GM10847 (cell line): ENCODE data around the gene FGGY.

ENCODE experiments used
- POLR2A ChIP-seq: IDR thresholded peaks from 2 replicates; pipeline ENCODE4 v1.6.1; 2011; ENCODE audit not compliant: insufficient read length; ENCODE audit errors: extremely low read depth

The FGGY gene

DNA sequence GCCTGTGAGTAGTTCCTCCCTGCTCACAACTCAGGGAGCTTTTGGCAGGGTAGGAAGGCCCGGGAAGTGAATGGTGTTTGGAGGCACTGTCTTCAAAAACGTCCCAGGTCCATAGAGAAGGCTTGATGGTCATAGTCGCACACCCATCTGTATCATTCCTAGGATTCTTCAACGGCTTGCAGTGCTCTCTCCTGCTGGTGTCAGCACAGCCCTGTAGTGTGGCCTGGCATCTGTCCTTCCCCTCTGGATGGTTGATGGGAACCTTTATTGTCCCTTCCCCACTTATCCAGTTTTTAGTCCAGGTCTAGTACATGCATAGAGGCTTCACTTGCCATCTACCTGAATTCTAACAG is 375.0 kb downstream of the FGGY start:
- no peak for TF ChIP-seq POLR2A

DNA sequence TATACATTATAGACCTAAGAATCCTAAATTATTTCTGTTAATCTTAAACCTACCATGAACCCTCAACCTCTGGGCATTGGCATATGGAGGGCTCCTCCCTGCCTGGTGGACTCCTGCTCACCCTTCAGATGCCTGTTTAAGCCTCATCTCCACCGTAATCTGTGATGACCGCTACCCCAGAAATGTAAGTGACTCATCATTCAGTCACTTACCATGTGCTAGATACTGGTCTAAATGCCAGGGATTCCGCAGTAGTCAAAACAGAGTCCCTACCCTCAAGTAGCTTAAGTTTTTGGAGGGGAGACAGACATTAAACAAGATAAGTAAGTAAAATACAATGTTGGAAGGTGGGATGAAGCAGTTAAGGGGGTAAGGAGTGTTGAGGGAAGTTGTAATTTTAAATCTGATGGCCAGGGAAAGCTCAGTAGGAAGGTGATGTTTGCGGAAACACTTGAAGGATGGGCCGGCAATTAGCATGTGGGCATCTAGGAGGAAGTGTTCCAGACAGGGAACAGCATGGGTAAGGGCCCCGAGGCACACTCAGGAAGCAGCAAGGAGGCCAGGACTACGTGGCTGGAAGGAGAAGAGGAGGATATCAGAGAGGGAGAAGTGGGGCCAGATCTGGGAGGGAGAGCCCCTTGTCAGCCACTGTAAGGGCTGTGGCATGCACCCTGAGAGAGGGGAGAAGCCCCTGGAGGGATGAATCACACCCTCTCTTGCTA is 376.1 kb downstream of the FGGY start:
- no peak for TF ChIP-seq POLR2A

DNA sequence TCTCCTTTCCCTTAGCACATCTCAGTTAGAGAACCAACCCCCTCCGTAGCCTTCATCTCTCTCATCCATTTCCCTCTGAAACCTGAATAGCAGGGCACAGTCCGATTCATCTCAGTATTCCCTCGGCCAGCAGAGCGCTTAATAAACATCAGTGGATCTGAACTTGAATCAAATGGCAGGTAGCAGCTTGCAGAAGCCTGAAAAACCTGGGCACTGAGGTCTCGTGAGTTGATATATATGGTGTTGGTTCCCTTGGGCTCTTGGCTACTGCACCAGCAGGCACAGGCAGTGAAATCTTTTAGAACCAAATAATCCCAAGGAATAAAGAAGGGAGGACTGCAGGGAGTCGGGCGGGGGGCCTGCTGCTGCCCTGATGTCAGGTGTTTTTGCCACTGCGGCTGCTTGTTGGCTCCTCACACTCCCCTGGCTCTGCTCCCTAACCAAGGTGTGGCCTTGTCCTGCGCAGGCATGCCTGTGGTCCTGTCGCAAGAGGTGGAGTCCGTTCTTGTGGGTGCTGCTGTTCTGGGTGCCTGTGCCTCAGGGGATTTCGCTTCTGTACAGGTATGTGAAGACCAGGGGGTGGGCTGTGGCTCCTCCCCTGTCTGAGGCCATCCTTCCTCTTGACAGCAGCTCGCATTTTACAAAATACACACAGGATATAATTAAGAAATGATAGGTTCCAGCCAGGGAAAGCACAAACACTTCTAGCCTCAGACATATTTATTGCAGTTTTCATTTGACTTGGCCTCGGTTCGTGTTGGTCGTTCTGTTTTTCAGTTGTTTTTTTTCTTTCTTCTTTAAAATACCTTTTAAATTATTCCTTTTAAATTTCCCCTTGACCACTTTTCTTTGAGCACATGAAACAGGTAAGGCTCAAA is 376.9 kb downstream of the FGGY start:
- TF ChIP-seq POLR2A: no peak

DNA sequence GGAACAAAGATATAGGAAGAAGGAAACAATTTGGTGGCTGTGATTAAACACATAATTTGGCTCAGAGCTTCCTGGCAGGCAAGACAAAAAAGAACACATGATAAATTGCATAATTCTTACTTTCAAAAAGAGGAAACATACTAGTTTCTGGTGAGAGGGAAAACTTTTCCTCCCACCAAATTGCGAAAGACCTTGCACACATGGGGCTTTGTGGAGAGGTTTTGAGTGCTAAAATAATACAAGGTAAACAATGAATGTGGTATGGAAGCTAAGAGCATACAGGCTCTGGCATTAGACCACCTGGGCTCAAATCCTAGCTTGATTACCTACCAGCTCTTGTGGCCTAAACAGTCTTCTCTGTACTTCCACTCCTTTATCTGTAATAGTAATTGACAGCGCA is 377.7 kb downstream of the FGGY start:
- no peak for TF ChIP-seq POLR2A

DNA sequence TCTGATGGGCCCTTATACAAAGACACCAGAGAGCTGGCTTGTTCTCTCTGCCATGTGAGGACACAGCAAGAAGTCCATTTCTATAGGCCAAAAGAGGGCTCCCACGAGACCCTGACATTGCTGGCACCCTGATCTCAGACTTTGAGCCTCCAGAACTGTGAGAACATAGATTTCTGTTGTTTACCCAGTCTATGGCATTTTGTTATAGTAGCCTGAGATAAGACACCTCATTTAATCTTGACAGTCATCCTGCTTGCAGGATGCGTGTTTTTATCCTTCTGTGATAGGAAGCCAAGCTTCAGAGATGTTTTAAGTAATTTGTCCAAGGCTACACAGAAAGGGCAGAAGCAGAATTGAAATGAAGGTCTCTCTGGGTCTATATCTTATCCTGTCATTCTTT is 379.0 kb downstream of the FGGY start:
- no peak for TF ChIP-seq POLR2A

DNA sequence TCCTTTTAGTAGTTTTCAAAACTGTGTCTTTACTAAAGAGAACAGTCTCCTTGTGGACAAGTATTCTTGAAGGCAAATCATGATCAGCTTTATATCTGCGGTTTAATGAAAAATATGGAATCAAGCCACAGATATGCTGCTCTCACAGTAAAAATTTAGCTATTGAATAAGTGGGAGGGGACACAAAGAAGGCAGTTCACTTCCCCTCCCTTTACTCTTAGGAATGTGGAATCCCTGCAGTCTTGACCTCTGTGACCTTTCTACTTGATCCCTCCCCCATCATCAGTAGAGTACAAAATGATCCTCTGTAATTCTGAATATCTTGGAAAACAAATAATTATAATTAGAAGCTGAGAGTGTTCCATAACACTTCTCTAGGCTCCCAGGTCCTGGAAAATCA is 381.1 kb downstream of the FGGY start:
- no peak for TF ChIP-seq POLR2A

DNA sequence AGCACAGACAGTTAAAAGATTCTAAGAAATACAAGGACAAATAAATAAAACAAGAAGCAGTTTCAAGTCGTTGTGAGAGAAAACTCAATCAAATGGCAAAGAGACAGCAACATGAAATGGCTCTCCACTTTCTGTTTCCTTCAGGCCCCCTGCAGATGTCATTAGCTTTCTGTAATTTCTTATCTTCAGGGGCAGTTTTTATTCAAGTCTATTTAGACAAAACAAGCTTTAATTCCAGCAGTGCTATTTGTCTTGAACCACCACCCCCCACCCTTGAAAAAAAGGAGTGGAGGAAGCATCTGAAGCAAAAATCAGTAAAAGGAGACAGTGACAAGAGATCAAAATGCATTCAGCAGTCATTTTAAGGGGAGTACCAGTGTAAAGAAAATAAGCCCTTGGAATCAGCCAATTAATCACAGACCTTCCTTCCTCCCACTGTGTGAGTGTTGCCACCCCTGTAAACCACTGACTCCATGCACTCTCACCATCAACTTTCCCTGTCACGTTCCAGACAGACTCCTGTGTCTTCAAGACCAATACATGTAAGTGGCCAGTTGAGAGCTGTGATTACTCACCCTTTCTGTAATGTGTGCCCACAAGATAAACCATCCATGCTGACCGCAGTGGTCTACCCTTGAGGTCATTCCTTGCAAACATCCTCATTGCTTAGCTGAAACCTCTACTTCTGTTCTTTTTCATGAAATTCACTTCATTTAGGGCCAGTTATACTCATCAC is 381.8 kb downstream of the FGGY start:
- TF ChIP-seq POLR2A: no peak

DNA sequence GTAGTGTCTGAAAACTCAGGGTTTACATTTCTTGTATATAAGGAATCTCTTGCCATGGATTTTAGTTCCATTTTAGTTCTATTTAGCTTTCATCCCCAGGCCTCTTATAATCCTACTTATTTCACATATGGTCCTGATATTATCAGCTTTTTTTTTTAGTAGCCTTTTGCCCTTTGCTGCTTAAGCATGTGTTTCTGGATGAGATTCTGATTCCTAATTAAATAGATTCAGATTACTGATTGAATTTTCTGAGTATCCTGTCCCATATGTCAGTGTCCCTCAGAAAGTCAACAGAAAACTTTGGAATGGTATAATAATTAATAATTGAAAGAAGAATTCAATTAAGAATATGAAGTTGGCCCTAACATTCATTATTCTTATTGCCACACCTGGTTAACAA is 383.1 kb downstream of the FGGY start:
- TF ChIP-seq POLR2A: no peak

DNA sequence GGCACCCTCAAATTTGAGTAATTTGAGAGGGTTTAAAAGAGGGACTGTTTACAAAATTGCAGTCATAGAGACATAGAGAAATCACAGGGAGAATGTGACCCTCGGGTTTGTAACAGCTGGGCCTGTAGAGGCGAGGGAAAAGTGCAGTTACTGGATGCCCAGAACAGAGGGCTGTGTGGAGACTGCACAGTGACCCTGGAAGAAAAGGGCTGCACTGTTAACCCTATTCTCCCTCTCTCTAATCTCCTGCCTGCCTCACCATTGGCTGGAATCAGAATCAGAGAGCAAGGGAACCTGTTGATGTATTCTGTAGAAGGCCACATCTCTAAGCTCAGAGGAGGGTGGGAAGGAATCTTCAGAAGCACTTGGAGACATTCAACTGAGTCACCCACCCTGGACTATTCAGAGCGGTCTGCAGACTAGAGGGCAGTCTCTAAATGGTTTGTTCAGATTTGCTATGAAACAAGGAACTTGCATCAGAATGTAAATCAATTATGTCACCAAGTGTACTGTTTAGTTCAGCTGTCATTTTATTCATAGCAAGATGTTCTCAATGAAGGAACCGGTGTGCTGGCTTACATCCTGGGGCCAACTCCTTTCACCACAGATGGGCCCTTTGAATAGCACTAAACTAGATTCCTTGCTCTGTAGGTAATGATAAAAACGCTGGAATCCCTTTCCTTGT is 385.6 kb downstream of the FGGY start:
- TF ChIP-seq POLR2A: no peak

DNA sequence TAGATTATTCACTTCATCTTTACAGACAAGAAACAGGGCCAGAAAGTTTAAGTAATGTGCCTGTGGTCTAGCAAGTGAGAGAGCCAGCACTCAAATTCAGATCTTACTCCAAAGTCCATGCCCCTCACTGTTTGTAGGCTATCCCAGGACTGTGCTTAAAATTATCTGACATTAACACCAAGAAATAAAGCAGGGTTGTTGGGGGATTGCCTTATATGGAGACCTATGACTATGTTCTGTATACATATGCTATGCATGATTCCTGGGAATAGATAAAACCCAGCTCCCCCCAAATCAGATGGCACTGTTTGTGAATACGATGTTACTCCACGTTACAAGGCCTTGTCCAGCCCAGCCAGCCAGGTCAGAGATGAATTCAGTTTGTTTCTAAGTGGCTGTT is 386.3 kb downstream of the FGGY start:
- TF ChIP-seq POLR2A: no peak

DNA sequence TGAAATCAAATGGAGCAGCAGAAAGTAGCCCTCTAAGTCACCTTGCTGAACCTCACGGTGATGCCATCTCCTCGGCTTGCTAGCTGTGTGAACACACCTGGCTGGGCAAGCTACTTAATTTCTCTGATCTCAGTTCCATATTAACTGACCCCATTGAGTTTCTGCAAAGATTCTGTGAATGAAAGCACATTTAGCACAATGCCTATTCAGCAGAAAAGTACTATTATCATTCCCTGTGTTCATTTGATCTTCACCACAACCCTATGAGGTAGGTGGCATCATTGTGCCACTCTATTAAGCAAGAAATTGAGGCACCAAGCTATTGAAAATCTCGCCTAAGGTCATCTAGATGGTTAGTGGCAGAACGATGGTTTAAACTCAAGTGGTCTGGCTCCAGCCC is 387.8 kb downstream of the FGGY start:
- no peak for TF ChIP-seq POLR2A

DNA sequence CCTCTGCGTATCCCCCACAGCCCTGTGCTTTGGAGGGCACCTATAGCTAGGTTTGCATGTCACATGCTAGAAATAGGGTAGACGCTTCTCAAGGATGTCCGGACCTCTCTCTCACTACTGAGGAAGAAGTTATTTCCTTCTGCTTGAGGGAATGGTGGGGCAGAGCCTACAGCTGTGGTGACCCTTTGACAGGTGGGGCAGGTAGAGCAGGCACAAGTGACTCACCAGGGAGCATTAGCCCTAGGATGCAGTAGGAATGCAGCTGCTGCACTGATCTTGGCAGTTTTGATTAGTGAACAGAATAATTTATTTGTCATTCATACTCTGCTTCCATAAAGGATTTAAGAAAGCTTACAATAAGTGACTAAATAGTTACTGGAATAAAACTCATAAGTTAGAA is 388.2 kb downstream of the FGGY start:
- no peak for TF ChIP-seq POLR2A

DNA sequence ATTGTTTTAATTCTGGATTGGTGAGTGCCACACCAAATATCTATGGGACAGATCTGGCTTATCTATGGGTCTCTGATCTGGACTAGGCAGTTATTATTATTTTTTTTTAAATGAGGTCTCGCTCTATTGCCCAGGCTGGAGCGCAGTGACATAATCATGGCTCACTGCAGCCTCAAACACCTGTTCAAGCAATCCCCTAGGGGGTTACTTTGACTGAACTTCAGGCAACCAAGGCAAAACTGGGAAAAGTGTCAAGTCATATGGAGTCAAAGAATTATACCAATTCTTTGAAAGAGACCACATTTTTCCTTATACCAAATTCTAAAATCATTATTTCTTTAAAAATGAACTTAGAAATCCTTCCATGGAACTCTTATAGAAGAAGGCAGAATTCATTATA is 388.8 kb downstream of the FGGY start:
- TF ChIP-seq POLR2A: no peak

DNA sequence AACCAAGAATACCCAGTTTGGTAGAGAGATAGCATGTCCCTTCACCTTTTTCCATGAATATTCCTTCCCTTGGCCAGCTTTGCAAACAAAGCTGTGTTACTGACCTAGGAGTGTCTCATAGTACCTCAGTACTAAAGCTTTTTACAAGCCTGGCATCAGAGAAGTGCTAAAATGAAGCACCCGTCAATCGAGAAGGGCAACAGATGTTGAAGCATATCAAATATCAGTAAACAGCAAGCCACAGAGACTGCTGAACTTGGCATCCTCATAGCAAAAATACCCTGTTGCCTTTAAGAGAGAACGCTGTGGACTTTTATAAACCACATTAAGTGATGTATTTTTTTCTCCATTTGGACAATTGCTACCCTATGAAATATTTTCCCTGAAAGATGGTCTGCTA is 389.3 kb downstream of the FGGY start:
- TF ChIP-seq POLR2A: no peak

DNA sequence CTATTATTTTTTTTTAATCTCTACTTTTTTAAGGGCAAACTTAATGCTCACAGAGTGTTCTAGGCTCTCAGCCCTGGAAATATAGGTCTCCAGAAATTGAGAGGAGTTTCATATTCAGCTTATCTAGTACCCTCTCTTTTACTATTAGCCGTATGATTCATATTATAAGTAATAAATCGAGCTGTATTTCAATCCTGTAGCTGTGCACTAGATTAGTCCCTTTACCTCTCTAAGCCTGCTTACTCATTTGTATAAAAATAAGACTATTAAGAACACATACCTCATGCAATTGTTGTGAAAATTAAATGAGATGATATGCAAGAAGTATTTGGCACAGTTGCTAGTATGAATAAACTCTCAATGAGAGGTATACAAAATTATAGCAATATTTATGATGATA is 389.7 kb downstream of the FGGY start:
- no peak for TF ChIP-seq POLR2A

DNA sequence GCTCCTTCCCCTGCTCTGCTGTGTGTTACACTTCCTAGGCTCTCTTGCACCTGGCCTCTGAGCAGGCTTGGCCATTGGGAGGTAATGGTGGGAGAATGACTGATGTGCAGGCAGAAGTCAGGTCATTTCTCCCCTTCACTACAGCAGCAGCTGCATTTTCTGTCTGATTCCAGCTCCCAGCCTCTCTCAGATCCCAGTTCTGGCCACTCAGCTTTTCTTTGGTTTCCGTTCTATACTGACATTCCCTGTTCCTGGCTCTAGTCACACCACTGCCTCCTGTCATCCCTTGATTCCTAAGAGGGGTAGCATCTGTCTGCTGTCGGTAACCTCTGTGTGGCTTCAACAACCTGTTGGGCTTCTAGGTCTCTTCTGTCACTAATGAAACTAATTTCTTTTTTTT is 390.2 kb downstream of the FGGY start:
- no peak for TF ChIP-seq POLR2A

DNA sequence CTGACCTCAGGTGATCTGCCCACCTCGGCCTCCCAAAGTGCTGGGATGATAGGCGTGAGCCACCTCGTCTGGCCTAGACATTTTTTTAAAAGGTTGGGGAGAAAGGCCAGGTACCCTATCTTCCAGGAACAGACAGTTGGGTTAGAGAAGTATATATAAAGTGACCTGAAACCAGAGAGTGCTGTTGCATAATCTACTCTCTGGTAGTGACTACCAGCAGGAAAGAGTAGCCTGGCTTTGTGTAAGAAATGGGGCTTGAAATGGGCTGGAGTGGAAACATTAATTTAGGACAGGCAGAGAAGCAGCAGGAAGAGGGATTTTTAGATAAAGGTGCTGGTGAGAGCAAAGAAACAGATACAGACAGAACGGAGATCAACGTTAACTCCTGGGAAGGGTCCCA is 392.1 kb downstream of the FGGY start:
- no peak for TF ChIP-seq POLR2A
